Left lung (tissue), 14 donors: ENCODE results near the gene RPTOR. TPM values are rescaled to one million over a fixed set of nuclear protein-coding genes. Genes with fewer than 3 reads are reported as not detected.
A peak's percentile ranks its signal among the peaks of the same experiment; 100 is the strongest.

Experiments
- ATAC-seq: fragments of 200-7000 bp; cut with Tn5 transposase; one replicate; pipeline ENCODE4 v1.9.1; 2020; ENCODE audit warnings: moderate library complexity
- DNase-seq, 4 donors: peaks; one replicate each; pipeline ENCODE4 v3.0.0-alpha.2; 2013 to 2020
- H3K27ac ChIP-seq, 2 donors: fragments of 200-600 bp; sonication (generic) in 1 of 2; one replicate each; pipeline versions ENCODE4 v1.5.0 to v1.8.0; 2020 to 2021
- H3K27me3 ChIP-seq, 2 donors: fragments of 200-600 bp; sonication (generic) in 1 of 2; one replicate each; pipeline versions ENCODE4 v1.5.0 to v1.8.0; 2020 to 2021
- H3K36me3 ChIP-seq, 2 donors: fragments of 200-600 bp; sonication (generic) in 1 of 2; one replicate each; pipeline versions ENCODE4 v1.5.0 to v1.8.0; 2020 to 2021
- H3K4me1 ChIP-seq, 2 donors: fragments of 200-600 bp; one replicate each; pipeline ENCODE4 v1.8.0; 2021
- H3K4me3 ChIP-seq, 2 donors: fragments of 200-600 bp; sonication (generic) in 1 of 2; one replicate each; pipeline versions ENCODE4 v1.5.0 to v1.8.0; 2020 to 2021; ENCODE audit warnings: mild to moderate bottlenecking in 1 of 2
- H3K9me3 ChIP-seq, 2 donors: fragments of 200-600 bp; sonication (generic) in 1 of 2; one replicate each; pipeline versions ENCODE4 v1.5.0 to v1.8.0; 2020 to 2021
- intact Hi-C, 2 donors: fragments of 100-400 bp; cut with DNase I; formaldehyde crosslinking; loops; one replicate each; pipeline versions ENCODE4 v1.11.2 to v1.14.2; 2022
- long read RNA-seq, 12 donors: library from polyadenylated mRNA in 2 of 12; unstranded in 2 of 12; transcript quantifications; one replicate each; pipeline ENCODE4 v2.0.0 and lab custom pipeline, GENCODE V29; 2019 to 2026
- polyA plus RNA-seq, 6 donors: library from polyadenylated mRNA; unstranded; fragments of 120-200 nt; gene quantifications; one replicate each; pipeline ENCODE4 v1.2.1, GENCODE V29; 2013; ENCODE audit not compliant: insufficient read length in 6 of 6
- total RNA-seq, 2 donors: library from RNA; stranded (reverse); fragmentation: NEBNext Ultra II Directional; extraction: Animal tissue kit (Norgen Biotek cat#: 25700); gene quantifications; one replicate each; pipeline ENCODE4 v1.2.1, GENCODE V29; 2021
- TF ChIP-seq, protein P1 (sequence below), 2 donors: fragments of 200-600 bp; sonication (generic) in 1 of 2; IDR thresholded peaks; one replicate each; pipeline versions ENCODE4 v1.5.0 to v1.8.0; 2021; ENCODE audit warnings: antibody characterized with exemption in 2 of 2
- donor health status: DM: no; HTN: yes; CAD: no.
- donor health status: DM: no; HTN: no; CAD: no.

RPTOR gene, protein sequence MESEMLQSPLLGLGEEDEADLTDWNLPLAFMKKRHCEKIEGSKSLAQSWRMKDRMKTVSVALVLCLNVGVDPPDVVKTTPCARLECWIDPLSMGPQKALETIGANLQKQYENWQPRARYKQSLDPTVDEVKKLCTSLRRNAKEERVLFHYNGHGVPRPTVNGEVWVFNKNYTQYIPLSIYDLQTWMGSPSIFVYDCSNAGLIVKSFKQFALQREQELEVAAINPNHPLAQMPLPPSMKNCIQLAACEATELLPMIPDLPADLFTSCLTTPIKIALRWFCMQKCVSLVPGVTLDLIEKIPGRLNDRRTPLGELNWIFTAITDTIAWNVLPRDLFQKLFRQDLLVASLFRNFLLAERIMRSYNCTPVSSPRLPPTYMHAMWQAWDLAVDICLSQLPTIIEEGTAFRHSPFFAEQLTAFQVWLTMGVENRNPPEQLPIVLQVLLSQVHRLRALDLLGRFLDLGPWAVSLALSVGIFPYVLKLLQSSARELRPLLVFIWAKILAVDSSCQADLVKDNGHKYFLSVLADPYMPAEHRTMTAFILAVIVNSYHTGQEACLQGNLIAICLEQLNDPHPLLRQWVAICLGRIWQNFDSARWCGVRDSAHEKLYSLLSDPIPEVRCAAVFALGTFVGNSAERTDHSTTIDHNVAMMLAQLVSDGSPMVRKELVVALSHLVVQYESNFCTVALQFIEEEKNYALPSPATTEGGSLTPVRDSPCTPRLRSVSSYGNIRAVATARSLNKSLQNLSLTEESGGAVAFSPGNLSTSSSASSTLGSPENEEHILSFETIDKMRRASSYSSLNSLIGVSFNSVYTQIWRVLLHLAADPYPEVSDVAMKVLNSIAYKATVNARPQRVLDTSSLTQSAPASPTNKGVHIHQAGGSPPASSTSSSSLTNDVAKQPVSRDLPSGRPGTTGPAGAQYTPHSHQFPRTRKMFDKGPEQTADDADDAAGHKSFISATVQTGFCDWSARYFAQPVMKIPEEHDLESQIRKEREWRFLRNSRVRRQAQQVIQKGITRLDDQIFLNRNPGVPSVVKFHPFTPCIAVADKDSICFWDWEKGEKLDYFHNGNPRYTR (N-terminal part only)
- total RNA-seq, result 10 to 100 TPM; 25.7 to 39.2 TPM
- polyA plus RNA-seq, result 10 to 100 TPM; 14.2 to 25.8 (median 18.4) TPM
- long read RNA-seq, donor 1, result 0 reads
- long read RNA-seq, donor 2, partial matches to known transcripts, result 0 of 2 reads
- long read RNA-seq, donor 2, other reads (novel, unspliced or antisense), result 0 of 2 reads
- long read RNA-seq, donor 3, partial matches to known transcripts, result 0 of 1 reads
- long read RNA-seq, donor 3, other reads (novel, unspliced or antisense), result 0 of 1 reads
- long read RNA-seq, donor 4, result 0 reads
- long read RNA-seq, donor 5, result 0 reads
- long read RNA-seq, donor 6, result 0 reads
- long read RNA-seq, donor 7, full-length matches to known transcripts, result 1 of 1 reads
- long read RNA-seq, donor 7, partial matches to known transcripts, result 0 of 1 reads
- long read RNA-seq, donor 7, other reads (novel, unspliced or antisense), result 0 of 1 reads
- long read RNA-seq, donor 8, partial matches to known transcripts, result 0 of 1 reads
- long read RNA-seq, donor 8, other reads (novel, unspliced or antisense), result 0 of 1 reads
- long read RNA-seq, donor 9, result 0 reads
- long read RNA-seq, donor 10, partial matches to known transcripts, result 1 of 2 reads
- long read RNA-seq, donor 10, other reads (novel, unspliced or antisense), result 1 of 2 reads
- long read RNA-seq, donor 11, result 0 reads
- long read RNA-seq, donor 12, partial matches to known transcripts, result 0 of 1 reads
- long read RNA-seq, donor 12, other reads (novel, unspliced or antisense), result 0 of 1 reads

DNA sequence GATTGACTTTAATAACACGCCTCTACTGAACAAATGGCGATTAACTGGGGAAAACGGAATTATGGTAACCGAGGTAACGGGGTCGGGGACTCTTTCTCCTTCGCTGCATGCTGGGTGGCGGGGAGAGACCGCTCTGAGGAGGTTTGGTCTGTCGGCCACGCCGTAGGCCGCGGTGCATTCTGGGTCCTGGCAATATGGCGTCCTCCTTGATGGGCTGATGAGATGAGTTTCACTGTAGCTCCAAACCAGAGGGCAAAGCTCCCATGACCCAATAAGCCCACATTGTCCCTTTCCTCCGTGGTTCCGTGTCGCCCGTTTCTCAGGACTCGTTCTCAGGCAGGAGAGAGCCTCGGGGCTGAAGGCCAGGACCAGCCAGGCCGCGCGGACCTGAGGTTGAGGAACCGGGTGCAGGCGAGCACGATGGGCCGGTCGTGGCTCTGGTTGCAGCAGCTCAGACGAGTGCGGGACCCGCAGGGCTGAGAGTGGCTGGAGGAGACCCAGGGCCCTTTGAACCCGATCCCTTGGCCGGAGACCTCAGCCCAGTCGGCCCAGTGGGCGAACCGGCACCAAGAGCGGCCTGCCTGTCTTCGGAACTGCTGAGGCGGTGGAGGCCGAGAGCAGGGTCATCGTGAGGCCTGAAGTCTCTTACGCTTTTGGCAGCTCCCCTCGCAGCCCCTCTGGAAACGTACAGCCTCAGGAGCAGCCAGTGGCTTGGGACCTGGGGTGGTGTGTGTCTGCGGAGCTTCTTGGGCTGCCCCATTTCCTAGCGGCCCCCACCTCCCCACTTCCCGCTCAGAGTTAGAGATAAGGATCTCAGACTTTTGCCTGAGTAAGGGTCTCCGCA lies at the start of gene RPTOR:
TSS of gene RPTOR (plus strand) at position 184 of the 844 bp plus-strand sequence. CDS start 792 bp downstream, outside the sequence.
- Histone ChIP-seq H3K27ac (peak within 1 kb of the TSS; percentile 50 to 73), H3K4me1 (peaks cover 15 to 30% of the 10 kb centered on the region in 2 donors), H3K27me3 (peaks cover 0 to 18% of the 10 kb centered on the region in 2 donors), H3K4me3 (peak within 1 kb of the TSS; percentile 91 to 100), H3K36me3 (no peaks in the 10 kb centered on the region), H3K9me3 (no peaks in the 10 kb centered on the region)
- intact Hi-C loops, result no loop called here
- DNase-seq, result peak; percentile 90 to 97 (median 92)
- ATAC-seq, result peak; percentile 100
- TF ChIP-seq, protein P1, sequence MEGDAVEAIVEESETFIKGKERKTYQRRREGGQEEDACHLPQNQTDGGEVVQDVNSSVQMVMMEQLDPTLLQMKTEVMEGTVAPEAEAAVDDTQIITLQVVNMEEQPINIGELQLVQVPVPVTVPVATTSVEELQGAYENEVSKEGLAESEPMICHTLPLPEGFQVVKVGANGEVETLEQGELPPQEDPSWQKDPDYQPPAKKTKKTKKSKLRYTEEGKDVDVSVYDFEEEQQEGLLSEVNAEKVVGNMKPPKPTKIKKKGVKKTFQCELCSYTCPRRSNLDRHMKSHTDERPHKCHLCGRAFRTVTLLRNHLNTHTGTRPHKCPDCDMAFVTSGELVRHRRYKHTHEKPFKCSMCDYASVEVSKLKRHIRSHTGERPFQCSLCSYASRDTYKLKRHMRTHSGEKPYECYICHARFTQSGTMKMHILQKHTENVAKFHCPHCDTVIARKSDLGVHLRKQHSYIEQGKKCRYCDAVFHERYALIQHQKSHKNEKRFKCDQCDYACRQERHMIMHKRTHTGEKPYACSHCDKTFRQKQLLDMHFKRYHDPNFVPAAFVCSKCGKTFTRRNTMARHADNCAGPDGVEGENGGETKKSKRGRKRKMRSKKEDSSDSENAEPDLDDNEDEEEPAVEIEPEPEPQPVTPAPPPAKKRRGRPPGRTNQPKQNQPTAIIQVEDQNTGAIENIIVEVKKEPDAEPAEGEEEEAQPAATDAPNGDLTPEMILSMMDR (IDR thresholded peaks at IDR 0.05), result no peak

DNA sequence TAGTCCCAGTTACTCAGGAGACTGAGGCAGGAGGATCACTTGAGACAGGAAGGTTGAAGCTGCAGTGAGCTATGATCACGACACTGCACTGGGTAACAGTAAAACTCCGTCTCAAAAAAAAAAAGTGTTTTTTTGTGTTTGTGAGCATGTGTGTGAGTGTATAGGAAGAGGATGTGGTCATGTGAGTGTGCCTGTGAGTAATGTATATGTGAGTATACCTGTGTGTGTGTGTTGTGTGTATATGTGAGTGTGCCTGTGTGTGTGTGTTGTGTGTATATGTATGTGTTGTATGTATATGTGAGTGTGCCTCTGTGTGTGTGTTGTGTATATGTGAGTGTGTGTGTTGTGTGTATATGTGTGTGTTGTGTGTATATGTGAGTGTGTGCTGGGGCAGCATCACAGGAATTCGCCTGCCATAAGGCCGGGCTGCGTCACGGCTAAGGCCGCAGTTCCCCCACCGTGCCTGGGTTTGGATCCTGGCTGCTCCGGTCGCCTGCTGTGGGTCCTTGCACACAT lies 46.9 kb upstream of the RPTOR start:
- no peaks in the 10 kb centered on the region for H3K36me3 ChIP-seq
- TF ChIP-seq, protein P1 (IDR thresholded peaks at IDR 0.05), result no peak
- H3K9me3 ChIP-seq, result no peaks in the 10 kb centered on the region
- H3K27me3 ChIP-seq, result peaks cover 4 to 55% of the 10 kb centered on the region in 2 donors
- H3K4me1 ChIP-seq, result no peaks in the 10 kb centered on the region
- DNase-seq, result no peak
- no peak overlapping the region for H3K4me3 ChIP-seq
- H3K27ac ChIP-seq, result no peak overlapping the region
- intact Hi-C loops, result no loop called here
- ATAC-seq, result no peak

DNA sequence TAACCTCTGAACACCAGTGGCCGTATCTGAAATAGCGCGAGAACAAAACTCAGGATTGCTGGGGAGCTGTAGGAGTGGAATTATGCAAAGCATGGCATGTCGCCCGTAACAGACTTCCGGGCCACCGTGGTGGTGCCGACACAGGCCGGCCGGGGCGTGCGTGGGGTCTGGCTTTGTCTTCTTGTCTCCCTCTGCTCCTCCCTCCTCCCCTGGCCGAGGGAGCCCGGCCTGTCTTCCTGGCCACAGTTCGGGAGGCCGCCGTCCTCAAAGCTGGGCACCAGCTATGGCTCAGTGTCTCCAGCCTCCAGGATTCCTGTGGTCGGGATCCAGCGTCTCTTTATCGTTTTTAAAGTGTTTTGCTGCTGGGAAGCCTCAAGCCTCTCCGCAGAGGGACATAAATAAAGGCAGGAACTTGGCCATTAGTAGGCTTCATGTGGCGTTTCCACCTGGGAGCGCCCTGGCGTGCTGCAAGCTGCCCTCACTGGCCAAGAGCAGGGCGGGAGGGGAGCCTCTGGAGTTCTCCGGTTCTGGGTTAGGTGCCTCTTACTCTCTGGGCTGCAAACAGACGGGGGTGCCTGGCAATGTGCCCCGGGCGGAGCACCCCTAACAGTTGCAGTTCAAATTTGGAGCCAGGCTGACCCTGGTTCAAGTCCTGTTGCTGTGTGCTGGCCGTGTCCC lies 46.3 kb upstream of the RPTOR start:
- TF ChIP-seq, protein P1 (IDR thresholded peaks at IDR 0.05), result no peak
- no peak overlapping the region for H3K27ac ChIP-seq
- ATAC-seq, result peak; percentile 38
- H3K27me3 ChIP-seq, result peaks cover 2 to 49% of the 10 kb centered on the region in 2 donors
- no peaks in the 10 kb centered on the region for H3K9me3 ChIP-seq
- intact Hi-C loops, result no loop called here
- DNase-seq, result peak in 3 of 4 donors; percentile 64 to 92 (median 72)
- H3K4me1 ChIP-seq, result no peaks in the 10 kb centered on the region
- no peaks in the 10 kb centered on the region for H3K36me3 ChIP-seq
- no peak overlapping the region for H3K4me3 ChIP-seq
